HG02938 (cell line): ENCODE results near the gene PIP5K1C.
"Not testable (repeated sequence)": the region's sequence is repeated elsewhere in the genome, so short reads cannot be mapped to it uniquely, and the experiment has no call there.

ENCODE experiments used
- ATAC-seq: cut with Tn5 transposase; IDR thresholded peaks from one replicate; pipeline ENCODE4 v1.9.1; 2021; ENCODE audit warnings: mild to moderate bottlenecking, moderate library complexity; ENCODE audit not compliant: unreplicated experiment

The PIP5K1C gene

DNA sequence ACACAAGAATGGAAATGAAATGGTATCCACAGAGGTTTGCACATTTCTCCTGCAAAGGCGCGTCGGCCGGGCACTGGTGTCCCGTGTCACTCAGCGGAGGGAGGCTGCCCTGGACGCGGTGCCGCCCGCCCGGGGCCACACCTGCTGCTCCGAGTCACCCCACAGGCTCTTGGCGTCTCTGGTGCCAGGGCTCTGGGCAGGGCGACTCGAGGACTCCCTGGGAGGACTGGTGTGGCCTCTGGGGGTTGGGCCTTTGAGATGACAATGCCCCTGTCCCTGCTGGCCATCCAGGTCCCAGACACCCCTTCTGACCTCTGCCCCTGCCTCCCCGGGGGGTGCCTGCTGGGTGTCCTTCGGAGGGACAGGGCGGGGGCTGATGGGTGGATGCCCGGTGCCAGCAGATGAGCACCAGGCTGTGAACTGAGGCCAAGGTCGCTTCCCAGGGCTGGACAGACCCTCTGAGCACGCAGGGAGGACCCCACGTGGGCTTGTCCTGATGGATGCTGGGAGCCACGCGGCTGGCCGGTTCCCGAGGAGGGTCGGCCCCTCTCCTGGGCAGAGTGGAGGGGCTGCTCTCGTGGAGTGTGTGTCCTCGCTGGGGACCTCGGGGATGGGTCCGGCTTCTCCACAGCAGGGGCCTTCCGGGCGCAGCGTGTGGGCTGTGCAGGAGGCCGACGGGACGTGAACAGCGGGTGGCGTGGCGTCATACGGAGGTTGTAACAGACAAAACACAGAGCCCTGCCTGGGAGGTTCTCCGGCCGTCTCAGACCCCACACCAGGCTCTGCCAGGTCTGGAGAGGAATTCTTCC, 69.0 kb downstream of the PIP5K1C start:
- no peak for ATAC-seq

DNA sequence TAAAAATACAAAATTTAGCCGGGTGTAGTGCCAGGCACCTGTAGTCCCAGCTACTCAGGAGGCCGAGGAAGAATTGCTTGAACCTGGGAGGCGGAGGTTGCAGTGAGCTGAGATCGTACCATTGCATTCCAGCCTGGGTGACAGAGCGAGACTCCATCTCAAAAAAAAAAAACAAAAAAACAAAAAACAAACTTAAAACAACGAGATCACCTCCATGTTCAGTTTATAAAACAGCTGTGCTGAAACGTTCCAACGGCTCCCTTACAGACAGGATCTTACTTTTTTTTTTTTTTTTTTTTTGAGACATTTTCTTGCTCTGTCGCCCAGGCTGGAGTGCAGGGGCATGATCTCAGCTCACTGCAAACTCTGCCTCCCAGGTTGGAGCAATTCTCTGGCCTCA, 71.5 kb downstream of the PIP5K1C start:
- ATAC-seq = not testable (repeated sequence)

DNA sequence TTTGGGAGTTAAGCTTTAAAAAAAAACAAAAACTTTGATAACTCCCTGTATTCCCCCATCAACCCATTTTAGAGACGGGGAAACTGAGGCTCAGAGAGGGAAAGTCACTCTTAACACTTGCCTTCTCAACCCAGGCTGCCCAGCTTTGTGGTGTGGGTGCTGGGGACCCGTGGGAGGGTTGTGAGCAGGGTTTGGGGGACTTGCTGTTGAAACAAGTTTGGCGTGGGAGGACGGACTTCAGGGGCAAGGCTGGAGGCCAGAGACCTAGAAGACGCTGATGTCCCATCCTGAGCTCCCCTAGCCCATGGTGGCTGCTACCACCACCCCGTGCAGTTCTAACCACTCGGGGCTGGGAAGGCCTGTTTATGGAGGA, 72.9 kb downstream of the PIP5K1C start:
- no peak for ATAC-seq

DNA sequence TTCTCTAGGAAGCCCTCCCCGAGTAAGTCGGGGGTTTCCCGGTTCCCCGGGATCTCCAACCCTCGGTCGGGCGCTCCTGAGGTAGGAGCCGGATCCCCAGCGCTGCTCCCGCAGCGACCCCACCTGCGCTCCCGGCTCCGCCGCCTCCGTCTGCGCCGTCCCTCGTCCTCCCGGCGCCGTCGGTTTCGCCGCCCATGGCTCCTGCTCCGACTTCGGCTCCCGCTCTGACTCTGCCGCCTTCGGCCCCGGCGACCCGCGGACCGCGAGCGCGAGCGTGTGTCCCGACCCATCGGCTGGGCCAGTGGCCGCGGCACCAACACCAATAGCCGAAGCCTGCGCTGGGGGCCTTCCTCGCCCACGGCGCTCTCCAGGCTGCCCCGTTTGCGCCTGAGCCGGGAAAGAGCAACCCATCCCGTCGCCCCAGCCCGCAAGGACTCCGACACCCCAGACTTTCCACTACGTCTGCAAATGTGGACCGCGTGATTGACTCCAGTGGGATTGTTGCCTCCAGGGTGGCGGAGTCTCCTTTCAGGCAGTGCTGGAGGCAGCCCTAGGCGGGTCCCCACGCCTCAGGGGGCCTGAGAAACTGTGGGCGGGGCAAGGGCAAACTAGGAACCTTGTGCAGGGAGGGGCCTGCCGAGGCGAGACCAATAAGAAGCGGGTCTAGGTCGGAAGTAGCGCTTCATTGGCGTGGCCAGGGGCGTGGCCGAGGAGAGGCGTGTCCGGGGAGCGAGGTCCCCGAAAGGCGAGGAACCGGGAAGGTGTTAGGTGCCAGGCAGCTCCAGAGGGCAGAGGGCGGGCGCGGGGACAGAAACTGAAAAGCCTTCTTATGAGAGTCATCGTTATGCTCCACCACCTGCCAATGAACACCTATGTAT, 73.6 kb downstream of the PIP5K1C start, which contains the start of gene CACTIN:
TSS of gene CACTIN (minus strand) at position 318 of the 878 bp plus-strand sequence. CDS start at position 290, 28 bp downstream.
- ATAC-seq = peak; percentile 85

DNA sequence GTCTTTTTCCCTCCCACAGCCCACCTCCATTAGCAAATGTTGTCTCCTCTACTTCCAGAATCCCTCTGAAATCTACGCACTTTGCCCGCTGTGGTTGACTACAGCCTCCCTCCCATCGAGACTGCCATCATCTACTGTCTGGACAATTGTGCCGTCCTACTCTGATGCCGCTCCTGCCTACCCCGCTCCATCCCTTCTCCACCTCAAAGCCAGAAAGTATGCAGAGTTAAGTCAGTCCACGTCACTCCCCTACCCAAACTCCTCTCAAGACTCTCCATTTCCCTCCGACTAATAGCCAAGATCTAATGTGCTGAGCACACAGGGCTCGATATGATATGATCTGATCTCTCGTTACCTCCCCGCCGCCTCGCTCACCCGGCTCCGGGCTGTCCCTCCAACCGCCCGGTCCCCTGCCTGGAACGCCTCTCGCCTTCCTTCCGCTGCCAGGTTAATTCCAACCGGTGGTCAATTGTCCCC, 74.2 kb downstream of the PIP5K1C start:
- ATAC-seq = peak; percentile 11

DNA sequence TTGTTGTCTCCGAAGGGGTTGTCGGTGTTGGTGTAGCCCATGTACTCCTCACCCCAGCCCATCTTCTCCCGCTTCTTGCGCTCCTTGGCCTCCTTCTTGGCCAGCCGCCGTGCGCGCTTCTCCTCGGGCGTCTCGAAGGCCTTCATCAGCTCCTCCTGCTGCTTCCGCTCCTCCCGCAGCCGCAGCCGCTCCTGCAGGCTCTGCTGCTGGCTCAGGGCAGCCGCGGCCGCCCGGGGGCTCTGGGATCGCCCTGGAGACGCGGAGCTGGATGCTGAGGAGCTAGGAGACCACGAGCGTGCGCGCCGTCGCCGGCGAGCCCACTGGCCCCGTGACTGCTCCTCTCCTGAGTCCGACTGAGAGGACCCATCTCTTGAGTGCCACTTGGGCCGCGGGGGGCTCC, 76.6 kb downstream of the PIP5K1C start:
- no peak for ATAC-seq

DNA sequence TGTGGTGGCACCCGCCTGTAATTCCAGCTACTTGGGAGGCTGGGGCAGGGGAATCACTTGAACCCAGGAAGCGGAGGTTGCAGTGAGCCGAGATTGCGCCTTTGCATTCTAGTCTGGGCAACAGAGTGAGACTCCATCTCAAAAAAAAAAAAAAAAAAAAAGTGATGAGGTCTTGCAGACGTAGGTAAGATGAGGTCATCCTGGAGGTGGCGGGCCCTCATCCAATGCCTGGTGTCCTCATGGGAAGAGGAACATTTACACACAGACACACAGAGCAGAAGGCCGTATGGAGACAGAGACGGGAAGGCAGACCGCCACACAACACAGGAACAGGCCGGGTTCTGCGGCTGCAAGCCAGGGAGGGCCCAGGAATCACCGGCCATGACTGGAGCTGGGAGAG, 78.0 kb downstream of the PIP5K1C start:
- ATAC-seq = no peak

DNA sequence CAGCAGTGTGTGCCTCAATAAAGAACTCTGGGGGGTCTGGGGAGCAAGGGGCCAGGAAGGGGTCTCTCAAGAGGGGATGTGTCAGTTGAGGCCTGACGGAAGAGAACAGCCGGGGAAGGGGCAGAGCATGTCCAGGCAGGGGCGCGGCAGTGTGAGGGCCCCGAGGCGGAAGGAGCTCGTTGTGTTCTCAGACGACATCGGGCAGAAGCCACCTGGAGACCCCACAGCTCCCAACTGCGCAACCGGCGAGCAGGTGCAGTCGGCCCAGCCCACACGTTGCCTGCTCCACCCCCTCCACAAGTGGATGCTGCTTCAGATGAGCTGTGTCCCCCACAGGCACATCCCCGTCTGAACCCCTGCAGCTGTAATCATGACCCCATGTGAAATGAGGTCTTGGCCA, 78.6 kb downstream of the PIP5K1C start:
- no peak for ATAC-seq

DNA sequence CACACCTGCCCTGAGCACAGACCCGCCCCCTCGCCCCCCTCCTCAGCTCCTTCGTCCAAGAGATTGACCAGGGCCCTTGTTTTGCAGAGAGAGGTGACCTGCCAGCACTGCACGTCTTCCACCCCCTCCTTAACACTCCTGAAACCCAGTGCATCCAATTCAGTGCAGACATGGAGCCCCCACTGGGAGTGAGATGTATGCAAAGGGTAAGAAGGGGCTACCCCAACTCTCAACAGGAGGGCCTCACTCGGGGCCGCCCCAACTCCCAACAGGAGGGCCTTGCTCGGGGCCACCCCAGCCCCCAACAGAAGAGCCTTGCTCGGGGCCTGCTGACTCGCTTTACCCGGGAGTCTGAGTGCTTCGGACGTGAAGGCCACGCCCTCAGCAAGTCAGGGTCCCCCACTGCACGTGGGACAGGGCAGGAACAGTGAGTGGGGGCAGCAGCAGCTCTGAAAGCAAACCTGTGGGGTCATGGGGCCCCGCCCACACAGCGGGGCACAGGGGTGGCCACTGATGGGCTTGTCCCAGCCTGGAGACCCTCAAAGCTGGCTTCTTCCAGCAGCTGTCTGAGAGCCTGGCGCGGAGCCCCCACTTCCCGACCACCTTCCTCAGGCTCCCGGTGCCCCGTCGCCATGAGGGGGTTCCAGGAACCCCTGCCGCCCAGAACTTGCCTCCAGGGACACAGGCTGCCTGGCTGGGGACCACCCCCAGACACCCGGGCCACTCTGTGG, 79.3 kb downstream of the PIP5K1C start:
- ATAC-seq = no peak

DNA sequence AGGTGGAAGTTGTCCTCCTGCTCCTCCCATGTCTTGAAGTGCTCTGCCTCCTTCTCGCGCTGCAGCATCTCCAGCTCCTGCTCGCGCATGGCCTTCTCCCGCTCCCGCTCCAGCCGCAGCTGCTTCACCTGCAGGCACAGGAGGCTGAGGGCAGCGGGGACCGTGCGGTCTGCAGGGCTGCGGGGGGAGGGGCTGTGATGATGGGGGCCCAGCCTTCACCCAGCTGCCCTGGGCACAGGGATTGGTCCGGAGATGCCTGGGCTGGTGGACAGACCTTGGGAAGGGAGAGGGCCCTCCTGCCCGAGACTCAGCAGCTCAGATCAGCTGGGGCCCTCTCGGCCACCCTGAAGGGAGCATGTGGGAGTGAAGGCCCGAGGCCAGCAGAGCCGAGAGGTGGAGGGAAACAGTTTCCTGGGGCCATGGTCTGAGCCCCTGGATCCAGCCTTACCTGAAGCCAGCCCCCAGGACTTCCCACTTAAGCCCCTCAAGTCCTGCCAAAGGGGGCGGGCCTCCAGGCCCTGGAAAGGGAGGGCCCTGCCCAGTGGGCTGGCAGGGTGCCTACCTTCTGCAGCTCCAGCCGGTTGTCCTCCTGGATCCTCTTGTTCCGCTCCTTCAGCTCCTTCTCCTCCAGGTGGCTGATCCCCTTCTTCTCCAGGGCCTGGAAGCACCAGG, 80.0 kb downstream of the PIP5K1C start:
- no peak for ATAC-seq

DNA sequence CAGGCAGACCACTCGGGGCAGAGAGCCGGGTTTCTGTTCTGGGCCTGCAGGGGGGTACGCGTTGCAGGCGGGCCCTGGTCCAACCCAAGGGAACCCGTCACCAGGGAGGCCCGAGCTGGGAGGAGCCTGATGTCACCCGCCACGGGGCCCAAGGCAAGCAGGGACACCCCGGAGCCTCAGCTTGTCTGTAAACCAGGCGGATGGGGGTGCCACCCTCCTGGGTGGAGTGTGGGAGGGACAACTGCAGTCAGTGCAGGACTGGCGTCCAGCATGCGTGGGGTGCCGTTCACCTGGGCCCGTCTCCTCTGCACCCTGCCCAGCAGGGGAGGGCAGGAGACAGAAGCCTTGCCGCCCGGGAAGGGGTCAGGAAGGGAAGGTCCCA, 80.6 kb downstream of the PIP5K1C start:
- no peak for ATAC-seq

DNA sequence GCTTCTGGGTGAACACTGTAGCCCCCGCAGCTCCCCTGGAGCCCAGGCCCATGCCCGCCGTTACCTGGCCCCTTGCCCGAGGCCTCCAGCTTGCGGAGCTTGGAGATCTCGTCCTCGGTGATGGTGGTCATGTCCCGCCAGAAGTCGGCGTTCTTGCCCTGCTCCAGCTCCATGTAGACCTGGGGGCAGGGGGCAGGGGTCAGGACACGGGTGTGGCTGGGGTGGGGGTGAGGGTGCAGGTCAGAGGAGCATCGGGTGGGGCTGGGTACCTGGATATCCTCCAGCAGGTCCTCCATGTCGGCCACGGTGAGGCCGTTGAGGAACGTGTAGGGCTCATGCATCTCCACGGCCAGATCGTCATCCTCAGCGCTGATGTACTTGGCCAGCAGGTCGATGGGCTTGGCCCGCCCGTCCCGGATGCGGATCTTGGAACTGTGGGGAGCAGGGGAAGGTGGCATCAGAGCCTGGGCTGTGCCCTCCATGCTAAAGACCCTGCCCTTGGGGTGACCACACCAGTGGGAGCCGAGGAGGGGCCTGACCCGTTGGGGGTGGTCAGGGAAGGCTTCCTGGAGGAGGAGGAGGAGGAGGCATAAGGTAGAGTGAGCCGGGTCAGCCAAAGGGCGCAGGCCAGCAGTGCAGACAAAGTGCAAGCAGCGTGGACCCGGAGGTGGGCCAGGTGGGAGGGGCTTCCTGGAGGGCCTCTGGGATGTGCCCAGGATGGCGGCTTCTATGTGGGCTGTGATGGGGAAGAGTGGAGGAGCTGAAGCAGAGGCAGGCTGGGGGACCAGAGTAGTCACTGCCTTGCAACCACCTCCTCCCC, 81.2 kb downstream of the PIP5K1C start:
- ATAC-seq = no peak

DNA sequence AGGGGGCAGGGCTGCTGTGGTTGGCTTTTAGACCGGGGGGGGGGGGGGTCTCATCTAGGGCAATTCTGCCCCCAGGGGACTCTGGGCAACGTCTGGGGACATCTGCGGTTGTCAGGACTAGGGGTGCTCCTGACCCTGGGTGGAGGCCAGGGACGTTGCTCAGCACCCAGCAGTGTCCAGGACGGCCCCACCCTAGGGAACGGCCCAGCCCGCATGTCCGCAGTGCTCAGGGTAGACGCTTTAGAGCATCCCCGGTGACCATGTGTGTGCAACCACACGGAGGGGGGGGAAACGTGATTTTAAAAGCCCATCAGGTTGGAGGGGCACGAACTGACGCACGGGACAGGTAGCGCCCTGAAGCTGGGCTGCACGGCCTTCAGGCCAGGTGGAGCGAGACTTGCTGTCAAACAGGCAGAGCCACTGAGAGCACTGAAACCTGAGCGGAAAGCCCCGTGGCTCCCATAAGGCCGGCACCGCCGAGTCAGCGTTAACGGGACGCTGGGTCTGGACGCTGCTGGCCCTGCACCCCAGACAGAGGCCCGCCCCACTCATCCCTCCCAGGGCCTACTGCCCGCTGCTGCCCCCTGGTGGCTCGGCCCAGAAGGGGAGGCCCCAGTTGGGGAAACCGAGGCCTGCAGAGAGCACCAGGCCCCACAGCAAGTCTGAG, 82.0 kb downstream of the PIP5K1C start:
- ATAC-seq = no peak

DNA sequence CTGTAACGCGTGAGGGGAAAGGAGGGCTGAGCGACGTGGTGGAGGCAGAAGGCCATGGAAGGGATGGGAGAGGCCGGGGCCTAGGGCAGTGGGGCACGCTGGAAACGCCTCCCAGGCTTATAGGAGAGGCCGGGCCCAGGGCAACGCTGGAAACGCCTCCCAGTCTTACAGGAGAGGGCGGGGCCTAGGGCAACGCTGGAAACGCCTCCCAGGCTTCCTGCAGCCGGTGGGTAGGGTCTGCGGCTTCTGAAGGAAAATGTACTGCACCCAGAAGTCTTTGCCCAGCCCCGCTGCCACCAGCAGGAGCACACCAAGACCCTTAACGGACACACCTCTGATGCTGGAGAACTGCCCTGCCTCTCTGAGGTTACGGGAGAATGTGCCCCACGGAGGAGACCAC, 82.8 kb downstream of the PIP5K1C start:
- ATAC-seq = no peak

DNA sequence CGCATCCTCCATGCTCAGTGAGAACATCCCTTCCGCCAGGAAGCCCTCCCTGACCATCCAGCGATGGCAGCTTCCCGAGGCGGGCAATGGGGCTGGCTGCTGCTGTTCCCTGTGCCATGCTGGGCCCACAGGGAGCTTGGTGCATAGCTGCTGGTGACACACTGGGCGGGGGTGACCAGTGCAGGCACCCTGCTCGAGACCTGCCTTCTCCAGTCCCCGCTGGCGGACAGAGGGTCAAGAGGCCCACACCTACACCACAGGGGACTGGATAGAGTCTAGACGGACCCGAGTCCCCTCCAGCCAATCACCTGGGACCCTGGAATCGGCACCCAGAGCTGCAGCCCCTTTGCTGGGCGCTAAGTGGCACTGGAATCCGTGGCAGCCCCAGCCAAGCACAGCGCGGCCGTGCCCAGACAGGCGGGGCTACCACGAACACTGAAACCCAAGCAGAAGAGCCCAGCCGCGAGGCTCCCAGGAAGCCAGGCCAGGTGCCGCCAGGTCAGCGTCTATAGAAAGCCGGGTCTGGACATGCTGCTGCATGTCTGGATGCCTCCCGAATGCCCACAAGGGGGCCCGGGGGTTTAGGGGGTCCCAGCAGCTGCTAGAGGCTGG, 84.6 kb downstream of the PIP5K1C start:
- ATAC-seq = no peak

DNA sequence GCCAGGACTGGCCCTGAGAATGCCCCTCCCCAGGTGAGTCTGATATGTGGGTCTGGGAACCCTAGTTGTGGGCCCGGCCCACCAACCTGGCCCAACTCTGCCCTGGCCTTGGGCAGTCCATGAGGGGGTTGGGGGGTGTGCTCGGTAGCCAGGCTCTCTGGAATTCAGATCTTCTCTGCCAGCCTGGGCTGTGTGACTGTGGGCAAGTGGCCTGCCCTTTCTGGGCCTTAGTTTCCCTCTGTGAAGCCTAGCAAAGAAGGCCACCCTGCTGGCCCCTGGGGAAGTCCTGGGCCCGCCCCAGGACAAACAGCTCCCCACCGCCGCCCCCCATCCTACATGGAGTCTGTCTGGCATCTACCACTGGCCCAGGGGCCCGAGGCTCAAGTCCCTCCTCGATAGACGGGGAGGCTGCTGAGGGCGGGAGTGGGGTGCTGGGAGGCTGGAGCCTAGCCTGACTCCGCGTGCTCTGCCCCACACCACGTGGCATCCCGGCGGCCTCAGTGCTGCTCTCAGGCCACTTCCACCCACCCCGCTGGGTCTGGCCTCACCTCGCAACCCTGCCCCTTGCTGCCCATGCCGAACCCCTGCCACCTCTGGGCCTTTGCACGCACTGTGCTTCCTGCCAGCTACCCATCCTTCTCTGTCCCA, 85.3 kb downstream of the PIP5K1C start:
- no peak for ATAC-seq

DNA sequence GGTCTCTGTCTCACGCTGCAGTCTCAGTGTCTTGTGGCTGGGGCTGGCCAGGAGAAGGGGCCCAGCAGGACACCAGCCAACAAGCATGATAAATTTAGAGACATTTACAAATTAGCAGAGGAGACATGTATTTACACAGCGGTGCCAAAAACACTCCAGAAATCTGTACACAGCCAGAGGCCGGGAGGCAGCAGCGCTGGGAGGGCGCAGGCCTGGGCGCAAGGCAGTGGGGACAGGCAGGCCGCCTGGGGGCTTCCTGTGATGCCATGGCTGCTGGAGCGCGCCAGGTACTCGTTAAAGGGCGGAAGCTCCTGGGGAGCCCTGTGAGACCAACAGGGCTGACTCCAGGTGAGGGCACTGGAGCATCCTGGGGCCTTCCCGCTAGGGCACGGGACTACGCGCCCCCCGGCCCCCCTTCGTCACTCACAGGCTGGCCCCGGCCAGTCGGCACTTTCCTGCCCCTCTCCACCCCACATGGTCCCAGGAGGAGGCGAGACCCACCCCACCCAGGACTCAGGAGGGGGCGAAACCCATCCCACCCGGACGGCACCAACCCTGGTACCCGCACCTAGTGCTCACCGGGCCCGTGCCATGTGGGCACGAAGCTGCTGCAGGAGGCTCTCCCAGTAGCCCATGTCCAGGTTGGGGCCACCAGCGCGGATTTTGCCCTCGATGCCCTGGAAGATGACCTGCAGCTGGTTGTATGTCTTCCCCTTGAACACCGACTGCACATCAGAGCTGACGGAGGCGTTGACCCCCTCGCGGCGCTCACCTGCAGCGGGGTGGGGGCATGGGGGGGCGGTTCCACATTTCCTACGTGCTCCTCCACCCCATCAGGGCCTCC, 86.2 kb downstream of the PIP5K1C start:
- ATAC-seq = no peak
